Right atrium auricular region (tissue), 2 donors: ENCODE results near the gene ADO. TPM values are rescaled to one million over a fixed set of nuclear protein-coding genes. Genes with fewer than 3 reads are reported as not detected.

ENCODE experiments used
- DNase-seq: peaks from one replicate; pipeline ENCODE4 v3.0.0-alpha.2; 2019; ENCODE audit warnings: low spot score
- H3K27ac ChIP-seq, 2 donors: fragments of 200-600 bp; sonication (generic); 1 replicate in 1 of 2; 2 replicates in 1 of 2; pipeline ENCODE4 v1.5.1; 2016 to 2019
- H3K27me3 ChIP-seq, 2 donors: fragments of 200-600 bp; sonication (generic); one replicate each; pipeline versions ENCODE4 v1.5.1 to v1.6.0; 2017 to 2019
- H3K36me3 ChIP-seq: fragments of 200-600 bp; sonication (generic); one replicate; pipeline ENCODE4 v1.5.1; 2016
- H3K4me1 ChIP-seq, 2 donors: fragments of 200-600 bp; sonication (generic); one replicate each; pipeline versions ENCODE4 v1.5.1 to v1.6.0; 2017 to 2019
- H3K4me3 ChIP-seq, 2 donors: fragments of 200-600 bp; sonication (generic); 1 replicate in 1 of 2; 2 replicates in 1 of 2; pipeline ENCODE4 v1.5.1; 2017 to 2019; ENCODE audit warnings: mild to moderate bottlenecking in 1 of 2, moderate library complexity in 1 of 2
- H3K9me3 ChIP-seq, 2 donors: fragments of 200-600 bp; sonication (generic); one replicate each; pipeline ENCODE4 v1.5.1; 2019
- total RNA-seq, 2 donors: library from RNA; depleted of rRNA; stranded (reverse); fragments of >200 nt; gene quantifications; one replicate each; pipeline ENCODE4 v1.1.0, GENCODE V29; 2016
- TF ChIP-seq, protein P1 (sequence below), 2 donors: fragments of 200-600 bp; sonication (generic); IDR thresholded peaks; one replicate each; pipeline ENCODE4 v1.5.1; 2019; ENCODE audit warnings: antibody characterized with exemption in 2 of 2

Gene ADO
- total RNA-seq, 2 donors from 2014 or later, result 23.0 to 34.3 TPM

DNA sequence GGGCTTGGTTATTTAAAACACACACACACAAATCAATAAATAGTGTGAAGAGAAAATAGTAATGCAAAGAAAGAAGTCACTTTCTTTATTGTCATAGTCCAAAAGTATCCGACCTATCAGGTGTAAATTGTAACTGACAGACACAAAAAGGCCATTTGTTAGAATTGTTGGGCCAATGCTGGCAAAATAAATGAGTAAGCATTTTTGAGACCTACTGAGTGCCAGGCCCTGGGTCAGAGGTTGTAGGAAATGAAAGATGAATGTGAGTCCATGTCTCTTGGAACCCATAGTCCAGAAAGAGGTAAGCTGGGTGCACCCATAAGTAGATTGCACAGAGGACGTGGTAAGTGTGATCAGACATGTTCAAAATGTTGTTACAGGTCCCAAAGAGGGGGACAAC, 25.1 kb downstream of the ADO start:
- no peak for DNase-seq
- Histone ChIP-seq H3K9me3 (no peaks in the 10 kb centered on the region), H3K4me1 (no peaks in the 10 kb centered on the region)

DNA sequence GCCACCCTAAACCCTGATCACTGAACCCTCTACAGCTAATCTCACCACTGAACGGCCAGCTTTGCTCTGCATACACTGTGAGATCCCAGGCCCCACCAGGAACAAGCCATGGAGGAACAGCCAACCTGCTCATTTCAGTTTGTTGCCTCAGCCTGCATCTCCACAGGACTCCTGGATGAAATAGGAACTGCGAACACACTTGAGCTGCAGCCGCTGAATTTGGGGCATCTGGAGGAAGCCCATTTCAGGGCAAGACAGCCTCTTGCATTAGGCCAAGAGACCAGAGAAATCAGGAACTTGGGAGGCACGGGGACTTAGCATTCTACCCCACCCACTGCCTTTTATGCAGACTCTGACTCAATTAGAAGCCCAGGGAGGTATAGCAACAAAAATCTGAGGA, 26.2 kb downstream of the ADO start:
- TF ChIP-seq, protein P1, sequence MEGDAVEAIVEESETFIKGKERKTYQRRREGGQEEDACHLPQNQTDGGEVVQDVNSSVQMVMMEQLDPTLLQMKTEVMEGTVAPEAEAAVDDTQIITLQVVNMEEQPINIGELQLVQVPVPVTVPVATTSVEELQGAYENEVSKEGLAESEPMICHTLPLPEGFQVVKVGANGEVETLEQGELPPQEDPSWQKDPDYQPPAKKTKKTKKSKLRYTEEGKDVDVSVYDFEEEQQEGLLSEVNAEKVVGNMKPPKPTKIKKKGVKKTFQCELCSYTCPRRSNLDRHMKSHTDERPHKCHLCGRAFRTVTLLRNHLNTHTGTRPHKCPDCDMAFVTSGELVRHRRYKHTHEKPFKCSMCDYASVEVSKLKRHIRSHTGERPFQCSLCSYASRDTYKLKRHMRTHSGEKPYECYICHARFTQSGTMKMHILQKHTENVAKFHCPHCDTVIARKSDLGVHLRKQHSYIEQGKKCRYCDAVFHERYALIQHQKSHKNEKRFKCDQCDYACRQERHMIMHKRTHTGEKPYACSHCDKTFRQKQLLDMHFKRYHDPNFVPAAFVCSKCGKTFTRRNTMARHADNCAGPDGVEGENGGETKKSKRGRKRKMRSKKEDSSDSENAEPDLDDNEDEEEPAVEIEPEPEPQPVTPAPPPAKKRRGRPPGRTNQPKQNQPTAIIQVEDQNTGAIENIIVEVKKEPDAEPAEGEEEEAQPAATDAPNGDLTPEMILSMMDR (IDR thresholded peaks at IDR 0.05), result no peak
- no peak for DNase-seq
- no peaks in the 10 kb centered on the region for H3K36me3 ChIP-seq
- H3K27ac ChIP-seq, result no peak overlapping the region
- no peaks in the 10 kb centered on the region for H3K27me3 ChIP-seq
- no peak overlapping the region for H3K4me3 ChIP-seq
- H3K9me3 ChIP-seq, result no peaks in the 10 kb centered on the region
- no peaks in the 10 kb centered on the region for H3K4me1 ChIP-seq

More for the DNA sequence above, 25.1 kb downstream of the ADO start:
- Histone ChIP-seq H3K4me3 (no peak overlapping the region), H3K27me3 (no peaks in the 10 kb centered on the region), H3K36me3 (no peaks in the 10 kb centered on the region), H3K27ac (no peak overlapping the region)
- TF ChIP-seq, protein P1 (IDR thresholded peaks at IDR 0.05), result no peak

DNA sequence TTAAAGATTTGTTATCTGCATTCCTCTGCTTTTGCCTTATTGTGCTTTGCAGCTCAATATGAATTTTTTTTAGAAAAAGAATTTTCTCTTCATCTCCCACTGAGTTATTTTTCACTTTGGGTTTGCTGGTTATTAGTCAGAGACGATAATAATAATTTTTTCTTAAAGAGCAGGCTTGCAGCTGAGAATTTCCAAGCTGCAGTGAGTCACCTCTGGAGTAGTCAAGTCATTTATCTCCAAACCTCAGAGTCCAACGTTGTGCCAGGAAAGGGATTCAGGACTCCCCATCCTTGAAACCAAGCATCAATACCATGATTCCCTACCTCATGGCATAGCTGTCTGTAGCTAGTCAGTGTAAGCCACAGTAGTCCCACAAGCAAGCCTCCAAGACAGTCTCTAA, 26.8 kb downstream of the ADO start:
- no peaks in the 10 kb centered on the region for H3K27me3 ChIP-seq
- H3K4me3 ChIP-seq, result no peak overlapping the region
- no peak overlapping the region for H3K27ac ChIP-seq
- no peaks in the 10 kb centered on the region for H3K9me3 ChIP-seq
- TF ChIP-seq, protein P1 (IDR thresholded peaks at IDR 0.05), result no peak
- DNase-seq, result no peak
- H3K36me3 ChIP-seq, result no peaks in the 10 kb centered on the region
- no peaks in the 10 kb centered on the region for H3K4me1 ChIP-seq

DNA sequence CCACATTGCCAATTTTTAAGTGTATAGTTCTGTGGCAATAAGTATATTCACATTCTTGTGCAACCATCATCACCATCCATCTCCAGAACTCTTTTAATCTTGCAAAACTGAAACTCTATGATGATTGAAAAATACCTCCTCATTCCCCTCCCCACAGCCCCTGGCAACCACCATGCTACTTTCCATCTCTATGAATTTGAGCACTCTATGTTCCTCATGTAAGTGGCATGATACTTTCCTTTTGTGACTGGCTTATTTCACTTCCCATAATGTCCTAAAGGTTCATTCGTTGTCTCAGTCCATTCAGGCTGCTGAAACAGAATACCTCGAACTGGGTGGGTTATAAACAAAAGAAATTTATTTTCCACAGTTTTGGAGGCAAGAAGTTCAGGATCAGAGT, 35.1 kb downstream of the ADO start:
- H3K9me3 ChIP-seq, result no peaks in the 10 kb centered on the region

DNA sequence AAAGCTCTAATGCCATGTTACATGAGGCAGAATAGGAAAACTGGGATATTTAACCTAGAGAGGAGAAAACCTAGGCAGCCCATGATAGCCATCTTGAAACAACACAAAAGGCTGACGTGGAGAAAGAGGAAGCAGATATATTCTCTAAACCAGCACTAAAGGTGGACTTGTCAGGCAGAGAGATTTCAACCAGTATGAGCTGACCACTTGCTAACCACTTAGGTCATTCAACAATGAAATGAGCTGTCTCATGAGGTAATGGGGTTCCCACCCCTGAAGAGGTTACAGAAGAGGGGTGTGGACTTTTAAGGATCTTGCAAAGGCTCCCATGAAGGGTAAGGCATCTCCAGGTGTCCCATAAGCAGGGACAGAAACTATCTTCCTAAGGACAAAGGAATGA, 38.5 kb downstream of the ADO start:
- peaks cover 0 to 17% of the 10 kb centered on the region in 2 donors for H3K9me3 ChIP-seq
- DNase-seq, result no peak
- H3K4me1 ChIP-seq, result no peaks in the 10 kb centered on the region
- H3K4me3 ChIP-seq, result no peak overlapping the region
- no peaks in the 10 kb centered on the region for H3K36me3 ChIP-seq
- H3K27ac ChIP-seq, result no peak overlapping the region
- TF ChIP-seq, protein P1 (IDR thresholded peaks at IDR 0.05), result no peak
- H3K27me3 ChIP-seq, result no peaks in the 10 kb centered on the region

More for the DNA sequence above, 35.1 kb downstream of the ADO start:
- Histone ChIP-seq H3K4me3 (no peak overlapping the region), H3K27ac (no peak overlapping the region), H3K4me1 (no peaks in the 10 kb centered on the region), H3K27me3 (no peaks in the 10 kb centered on the region), H3K36me3 (no peaks in the 10 kb centered on the region)
- DNase-seq, result no peak
- TF ChIP-seq, protein P1 (IDR thresholded peaks at IDR 0.05), result no peak

DNA sequence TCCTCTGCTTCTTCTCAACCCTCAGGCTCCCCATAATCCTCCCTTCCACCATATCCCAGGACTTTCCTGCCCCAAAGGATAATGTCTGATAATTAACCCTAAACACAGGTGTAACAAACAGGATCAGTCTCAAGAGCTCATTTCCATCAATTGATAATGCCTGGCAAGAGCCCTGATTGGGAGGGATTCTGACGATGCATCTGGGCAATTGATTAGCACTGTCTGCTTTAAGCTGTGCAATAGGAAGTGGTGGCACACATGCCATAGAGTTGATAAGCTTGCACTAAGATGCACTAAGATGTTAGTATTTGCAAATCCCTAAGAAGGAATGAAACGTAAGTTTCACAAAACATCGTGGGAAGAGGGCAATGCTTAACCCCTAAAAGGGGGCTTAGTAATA, 39.1 kb downstream of the ADO start:
- Histone ChIP-seq H3K36me3 (no peaks in the 10 kb centered on the region), H3K4me3 (no peak overlapping the region), H3K27me3 (no peaks in the 10 kb centered on the region), H3K4me1 (no peaks in the 10 kb centered on the region), H3K9me3 (peaks cover 0 to 22% of the 10 kb centered on the region in 2 donors), H3K27ac (no peak overlapping the region)
- TF ChIP-seq, protein P1 (IDR thresholded peaks at IDR 0.05), result no peak
- DNase-seq, result no peak
